Hepatocyte (in vitro differentiated cells): ENCODE measurements around the gene PLRG1.

Experiments used
- EZH2 ChIP-seq: fragments of 200-600 bp; sonication (generic); IDR thresholded peaks from 2 replicates; pipeline ENCODE4 v1.6.1; 2016; ENCODE audit warnings: antibody characterized with exemption, mild to moderate bottlenecking, borderline replicate concordance
- TF ChIP-seq, protein P1 (sequence below): fragments of 200-600 bp; sonication (generic); IDR thresholded peaks from 2 replicates; pipeline ENCODE4 v1.5.1; 2016; ENCODE audit warnings: antibody characterized with exemption, mild to moderate bottlenecking; ENCODE audit not compliant: poor library complexity

DNA sequence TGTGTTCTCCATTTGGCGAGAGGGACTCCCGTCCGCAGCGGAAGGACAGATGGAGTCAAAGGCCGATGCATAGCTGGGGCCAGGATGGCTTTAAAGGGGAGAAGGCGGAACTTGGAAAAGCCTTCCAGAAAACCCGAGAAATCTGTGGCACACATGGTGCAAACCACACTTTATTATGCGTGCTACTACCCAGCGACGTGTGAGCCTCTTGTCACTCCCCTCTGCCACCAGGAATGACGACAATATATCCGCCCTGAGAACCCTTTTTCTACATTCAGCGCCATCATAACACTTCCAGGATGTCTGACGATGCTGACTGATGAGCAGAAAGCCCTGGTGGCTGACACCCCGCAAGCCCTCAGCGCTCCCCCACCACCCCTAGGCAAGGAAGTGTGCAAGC is 57.9 kb downstream of the PLRG1 start:
- TF ChIP-seq EZH2: no peak
- TF ChIP-seq, protein P1, sequence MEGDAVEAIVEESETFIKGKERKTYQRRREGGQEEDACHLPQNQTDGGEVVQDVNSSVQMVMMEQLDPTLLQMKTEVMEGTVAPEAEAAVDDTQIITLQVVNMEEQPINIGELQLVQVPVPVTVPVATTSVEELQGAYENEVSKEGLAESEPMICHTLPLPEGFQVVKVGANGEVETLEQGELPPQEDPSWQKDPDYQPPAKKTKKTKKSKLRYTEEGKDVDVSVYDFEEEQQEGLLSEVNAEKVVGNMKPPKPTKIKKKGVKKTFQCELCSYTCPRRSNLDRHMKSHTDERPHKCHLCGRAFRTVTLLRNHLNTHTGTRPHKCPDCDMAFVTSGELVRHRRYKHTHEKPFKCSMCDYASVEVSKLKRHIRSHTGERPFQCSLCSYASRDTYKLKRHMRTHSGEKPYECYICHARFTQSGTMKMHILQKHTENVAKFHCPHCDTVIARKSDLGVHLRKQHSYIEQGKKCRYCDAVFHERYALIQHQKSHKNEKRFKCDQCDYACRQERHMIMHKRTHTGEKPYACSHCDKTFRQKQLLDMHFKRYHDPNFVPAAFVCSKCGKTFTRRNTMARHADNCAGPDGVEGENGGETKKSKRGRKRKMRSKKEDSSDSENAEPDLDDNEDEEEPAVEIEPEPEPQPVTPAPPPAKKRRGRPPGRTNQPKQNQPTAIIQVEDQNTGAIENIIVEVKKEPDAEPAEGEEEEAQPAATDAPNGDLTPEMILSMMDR: no peak
